NCI-H69 (cell line): ENCODE data around the gene TMOD3.

Experiments
- DNase-seq: peaks from one replicate; lab custom pipeline; 2025; lab: John Stamatoyannopoulos, UW

Gene TMOD3

DNA sequence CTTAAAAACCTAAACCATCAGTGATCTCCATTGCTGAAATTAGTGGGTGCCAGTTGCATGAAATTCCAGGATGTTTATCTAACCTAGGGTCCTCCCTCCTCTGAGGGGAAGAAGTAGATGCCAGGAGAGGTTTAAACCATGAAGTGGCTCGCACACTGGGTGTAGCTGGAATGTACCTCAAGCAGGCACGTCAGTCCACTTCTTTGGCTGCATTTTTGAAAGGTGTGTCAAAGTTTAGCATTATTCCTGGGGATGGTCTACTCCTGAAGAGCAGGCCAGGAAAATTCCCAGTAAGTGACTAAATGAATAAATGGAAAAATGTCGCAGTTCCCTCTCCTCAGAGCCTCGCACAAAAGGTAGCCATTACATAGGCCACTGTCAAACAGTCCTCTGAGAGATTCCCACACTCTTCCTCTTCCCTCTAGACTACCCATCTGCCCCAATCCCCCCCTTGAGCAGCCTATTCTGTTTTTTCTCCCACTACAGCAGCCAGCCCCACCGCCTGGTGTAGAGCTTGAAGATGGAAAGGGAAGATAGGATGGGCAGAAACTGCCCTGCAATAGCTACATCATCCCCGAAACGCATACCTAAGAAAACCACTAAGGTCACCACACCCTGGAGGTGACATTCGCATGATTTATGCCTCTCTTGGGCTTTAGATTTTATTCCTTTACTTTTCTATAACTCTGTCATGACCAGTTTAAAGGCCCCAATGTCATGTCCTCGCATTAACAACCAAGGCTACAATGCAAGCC is 655 bp upstream of the TMOD3 start:
- no peak for DNase-seq

DNA sequence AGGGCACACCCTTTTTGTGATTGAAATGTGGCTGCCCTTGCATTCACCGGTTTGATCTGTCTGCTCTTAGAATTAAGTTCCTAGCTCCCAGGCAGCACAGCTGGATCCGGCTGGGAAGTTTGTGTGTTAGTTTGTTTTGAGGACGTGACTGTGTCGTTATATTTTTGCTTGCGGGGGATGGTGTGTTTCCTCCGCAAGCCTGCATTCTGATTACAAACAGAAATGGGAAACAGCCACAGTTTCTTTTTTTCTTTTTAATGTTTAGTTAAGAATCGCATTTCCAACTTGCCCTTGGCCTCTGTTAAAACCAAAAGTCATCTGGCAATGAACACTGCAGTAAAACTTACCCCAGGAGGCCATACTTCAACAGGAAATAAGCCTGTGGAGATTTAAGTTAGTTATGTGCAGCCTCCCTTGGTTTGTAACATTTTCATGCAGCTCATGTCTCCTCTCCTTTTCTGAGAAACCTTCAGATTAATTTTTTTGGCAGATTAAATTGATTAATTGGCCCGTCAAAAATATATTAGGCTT is 888 bp downstream of the TMOD3 start:
- DNase-seq = peak; percentile 65

DNA sequence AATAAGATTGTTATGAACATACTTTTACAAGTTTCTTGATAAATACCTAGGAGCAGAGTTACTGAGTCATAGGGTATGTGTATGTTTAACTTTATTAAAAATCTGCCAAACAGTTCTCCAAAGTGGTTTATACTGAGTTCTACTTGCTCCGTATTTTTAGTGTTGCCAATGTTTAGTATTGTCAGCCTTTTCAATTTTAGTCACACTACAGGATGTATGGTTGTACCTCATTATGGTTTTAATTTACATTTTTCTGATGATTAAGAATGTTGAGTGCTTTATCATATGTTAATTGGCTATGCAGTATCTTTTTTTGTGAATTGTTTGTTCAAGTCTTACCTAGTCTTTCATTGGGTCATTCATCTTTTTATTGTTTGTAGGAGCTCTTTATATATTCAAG is 4.3 kb downstream of the TMOD3 start:
- DNase-seq = no peak

DNA sequence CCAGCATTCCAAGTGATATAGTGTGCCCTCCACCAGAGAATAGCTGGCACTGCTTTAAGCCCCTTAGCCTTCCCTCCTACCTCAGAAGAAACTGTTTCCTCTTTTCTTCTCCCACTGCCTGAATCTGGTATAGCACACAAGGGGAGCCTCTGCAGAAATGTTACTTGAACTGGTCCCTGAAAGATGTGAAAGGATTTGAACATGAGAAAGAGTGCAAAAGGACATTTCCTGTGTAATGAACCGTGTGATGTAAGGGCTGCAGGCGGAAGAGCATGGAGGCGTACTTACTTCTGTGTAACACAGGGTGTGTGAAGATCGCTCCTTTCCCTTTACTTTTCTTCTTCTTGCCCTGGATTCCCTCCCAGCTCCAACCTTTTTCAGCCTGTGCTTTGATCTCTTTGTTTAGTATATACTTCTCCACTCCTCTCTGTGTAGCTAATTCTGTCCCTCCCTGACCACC is 8.4 kb downstream of the TMOD3 start:
- DNase-seq = peak; percentile 72

DNA sequence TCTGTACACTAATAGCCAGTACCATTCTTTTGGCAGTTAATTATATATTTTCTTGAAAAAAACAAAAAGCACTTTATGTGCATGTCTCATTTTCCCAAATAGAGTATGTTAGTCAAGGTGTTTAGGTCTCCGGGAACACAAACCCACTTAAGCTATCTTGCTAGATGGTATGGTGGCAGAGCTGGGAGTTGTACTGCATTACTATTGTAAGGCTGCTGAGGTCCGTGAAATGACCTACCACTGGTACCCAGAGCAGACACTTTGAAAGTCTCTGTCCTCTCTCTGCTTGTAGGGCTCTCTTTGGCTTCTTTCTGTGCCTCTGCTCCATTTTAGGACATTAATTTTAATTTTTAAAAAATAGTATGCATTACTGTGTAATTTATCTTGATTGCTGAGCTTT is 8.8 kb downstream of the TMOD3 start:
- peak; percentile 72 for DNase-seq

DNA sequence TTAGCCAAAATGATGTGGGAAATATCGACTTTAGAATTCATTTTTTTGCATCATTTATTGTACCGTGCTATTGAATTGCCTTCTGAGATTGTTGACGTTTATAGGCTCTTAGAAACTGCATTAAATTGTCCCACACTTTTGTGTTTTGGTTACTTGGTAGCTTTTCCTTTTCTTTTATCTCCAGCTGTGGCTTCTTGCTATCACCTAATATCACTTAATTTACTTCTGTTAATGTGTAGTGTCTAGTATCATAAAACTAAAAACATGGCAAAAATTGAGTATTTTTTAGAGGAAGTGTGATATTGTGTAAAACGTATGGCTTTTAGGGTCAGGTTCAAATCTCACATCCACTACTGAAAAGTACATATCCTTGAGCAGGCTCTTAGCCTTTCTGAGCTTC is 11.2 kb downstream of the TMOD3 start:
- no peak for DNase-seq

DNA sequence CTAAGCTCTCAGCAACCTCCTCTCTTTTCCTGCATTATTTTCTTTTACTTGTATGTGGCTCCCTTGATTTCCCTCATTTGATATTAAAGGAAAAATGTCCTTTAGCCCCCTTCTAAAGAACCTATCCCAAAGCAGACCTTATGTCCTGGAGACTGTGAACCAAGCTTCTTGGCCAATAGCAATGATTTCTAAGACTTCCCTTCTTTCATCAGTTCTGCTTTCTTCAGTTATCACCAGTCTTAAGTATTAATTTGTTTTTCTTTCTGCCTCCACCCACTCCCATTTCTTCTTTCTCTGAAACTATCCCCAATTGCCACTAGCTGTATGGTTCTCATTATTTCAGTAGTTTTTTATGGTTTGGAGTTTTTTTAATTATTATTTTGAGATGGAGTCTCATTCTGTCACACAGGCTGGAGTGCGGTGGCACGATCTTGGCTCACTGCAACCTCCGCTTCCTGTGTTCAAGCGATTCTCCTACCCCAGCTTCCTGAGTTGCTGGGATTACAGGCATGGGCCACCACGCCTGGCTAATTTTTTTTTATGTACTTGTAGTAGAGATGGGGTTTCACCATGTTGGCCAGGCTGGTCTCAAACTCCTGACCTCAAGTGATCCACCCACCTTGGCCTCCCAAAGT is 12.1 kb downstream of the TMOD3 start:
- no peak for DNase-seq

DNA sequence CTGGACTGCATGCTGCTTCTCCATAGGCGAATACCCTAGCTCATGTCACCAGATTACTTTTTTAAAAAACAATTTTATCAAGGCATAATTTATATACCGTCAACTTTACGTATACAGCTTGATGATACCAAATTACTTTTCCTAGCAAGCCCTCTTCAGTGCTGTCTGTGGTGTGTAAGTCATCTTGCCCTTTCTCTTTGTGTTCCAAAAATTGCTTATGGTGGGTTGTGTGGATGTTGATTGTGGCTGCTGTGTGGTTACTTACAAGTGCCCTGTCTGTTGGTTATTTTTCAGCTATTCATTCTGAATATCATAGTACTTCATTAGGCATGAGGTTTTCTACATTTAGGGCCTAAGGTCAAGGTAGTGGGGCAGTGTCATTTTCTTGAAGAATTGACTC is 12.8 kb downstream of the TMOD3 start:
- no peak for DNase-seq

DNA sequence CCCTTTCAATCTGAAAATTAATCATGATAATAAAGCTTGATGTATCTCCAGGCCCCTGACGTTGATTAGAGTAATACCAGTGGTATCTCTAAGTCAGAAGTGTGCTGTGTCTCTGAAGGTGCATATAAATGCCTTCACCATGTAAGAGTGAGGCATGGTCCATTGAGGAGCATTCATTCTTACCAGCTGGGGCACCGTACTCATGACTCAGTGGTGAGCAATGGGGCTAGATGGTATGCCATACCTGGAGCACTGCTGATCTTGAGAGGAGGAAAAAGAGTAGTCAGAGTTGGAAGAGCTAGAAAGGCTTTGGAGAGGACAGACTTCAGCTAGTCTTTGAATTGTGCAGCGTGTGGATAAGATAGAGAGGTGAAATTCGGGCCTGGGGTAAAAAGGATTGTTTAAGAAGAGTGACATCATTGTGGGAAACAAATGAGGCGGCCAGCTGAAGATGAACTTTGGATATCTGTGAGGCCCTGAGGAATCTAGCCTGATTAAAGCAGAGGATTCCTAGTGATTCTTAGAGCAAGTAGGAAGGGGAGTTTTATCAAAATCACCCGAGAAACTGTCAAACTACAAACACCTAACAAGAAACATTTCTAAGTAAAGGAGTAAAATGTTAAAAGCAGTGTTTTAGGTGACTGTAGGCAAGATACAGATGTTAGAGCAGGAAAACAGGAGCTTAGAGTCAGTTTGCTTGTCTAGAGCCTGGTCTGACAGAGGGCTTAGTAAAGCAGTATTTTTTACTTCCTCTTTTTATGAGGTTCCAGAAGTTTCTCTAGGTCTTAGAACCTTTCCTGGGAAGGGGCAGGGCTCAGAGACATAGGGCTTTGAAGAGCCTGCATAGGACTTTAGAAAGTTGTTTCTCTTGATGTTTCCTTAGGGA is 13.6 kb downstream of the TMOD3 start:
- DNase-seq = no peak

DNA sequence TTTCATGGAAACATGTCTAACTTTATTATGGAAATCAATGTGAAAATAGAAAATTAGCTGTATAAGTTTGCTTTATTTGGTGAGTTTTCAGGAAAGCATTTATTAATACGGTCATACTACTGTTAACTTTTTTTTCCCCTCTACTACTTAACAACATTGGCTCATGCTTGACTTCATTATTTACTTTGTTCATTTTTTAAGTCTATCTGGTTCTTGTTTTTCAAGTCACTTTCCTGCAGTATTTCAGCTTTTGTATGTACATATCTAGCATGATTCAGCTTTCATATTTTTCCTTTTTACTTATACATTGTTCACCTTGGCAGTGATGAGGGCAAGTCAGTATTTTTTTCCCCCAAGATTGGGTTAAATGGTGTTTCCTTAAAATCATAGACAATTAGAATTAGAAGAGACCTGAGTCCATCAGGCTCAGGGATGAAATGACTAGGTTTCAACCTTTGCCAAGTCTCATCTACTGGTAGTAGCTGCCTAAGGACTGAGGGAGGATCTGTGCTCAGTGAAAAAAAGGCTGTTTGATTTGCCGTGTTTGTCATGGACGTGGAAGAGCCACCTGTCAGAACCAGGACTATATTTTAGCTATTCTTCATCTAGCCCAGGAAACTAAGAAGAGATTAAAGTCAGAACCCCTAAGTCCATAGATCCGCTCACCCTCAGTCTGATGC is 15.4 kb downstream of the TMOD3 start:
- DNase-seq = peak; percentile 50

DNA sequence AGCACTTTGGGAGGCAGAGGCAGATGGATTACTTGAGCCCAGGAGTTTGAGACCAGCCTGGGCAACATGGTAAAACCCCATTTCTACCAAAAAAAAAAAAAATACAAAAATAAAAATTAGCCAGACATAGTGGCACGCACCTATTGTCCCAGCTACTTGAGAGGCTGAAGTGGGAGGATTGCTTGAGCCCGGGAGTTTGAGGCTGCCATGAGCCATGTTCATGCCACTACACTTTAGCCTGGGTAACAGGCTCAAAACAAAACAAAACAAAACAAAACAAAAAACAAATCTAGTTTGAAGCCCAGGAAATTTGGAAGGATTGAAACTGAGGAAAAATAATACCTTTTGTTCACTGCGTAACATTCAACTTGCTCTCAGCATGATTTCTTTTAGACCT is 16.6 kb downstream of the TMOD3 start:
- DNase-seq = no peak

DNA sequence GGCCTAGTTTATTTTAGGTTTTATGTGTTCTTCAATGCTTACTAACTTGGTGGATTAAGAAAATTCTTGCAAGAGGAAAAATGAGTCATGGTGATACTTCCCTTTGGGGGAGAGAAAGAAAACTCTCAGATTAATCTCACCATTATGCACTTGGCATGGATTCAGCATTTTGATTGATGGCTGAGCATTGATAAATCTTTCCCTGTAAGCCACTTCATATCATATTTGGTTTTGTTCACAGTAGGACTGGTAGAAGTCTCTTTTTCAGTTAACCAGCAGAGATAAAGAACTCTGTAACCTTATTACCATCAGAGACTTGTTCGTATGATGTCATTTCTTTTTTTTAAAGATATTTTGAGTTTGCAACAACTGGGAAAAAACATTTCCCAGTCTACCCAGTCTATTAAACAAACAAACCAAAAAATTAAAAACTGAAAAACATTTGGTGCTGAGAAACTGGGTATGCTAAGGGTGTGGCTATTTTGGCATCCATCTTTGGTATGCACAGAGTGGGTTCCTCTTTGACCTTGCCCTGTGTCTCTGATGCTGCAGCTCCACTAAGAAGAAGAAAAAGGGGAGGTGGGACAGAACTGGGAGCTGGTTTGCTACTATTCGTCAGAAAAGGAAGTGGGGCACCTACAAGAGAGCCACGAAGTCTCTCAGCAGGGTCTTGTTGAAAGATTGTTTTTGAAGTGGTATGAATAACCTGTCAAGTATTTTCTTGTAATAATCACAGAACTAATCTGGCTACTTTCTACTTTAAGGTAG is 17.2 kb downstream of the TMOD3 start:
- peak; percentile 46 for DNase-seq

DNA sequence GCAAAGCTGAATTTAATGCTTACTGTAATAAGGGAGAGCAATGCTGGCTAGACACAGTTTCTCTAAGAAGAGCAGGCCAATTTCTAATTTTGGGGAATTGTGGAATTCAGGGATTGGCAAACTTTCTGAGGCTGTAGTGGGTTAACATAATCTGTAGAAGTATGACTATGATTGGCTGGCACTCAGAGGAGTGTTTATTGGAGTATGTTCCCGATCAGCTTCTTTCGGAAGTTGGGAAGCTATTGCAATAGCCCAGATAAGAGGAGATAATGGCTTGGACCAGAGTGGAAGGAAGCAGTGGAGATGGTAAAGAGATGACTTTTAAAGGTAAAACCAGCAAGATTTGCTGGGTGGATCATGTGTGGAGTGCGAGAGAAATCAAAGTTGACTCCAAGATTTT is 19.4 kb downstream of the TMOD3 start:
- DNase-seq = no peak

DNA sequence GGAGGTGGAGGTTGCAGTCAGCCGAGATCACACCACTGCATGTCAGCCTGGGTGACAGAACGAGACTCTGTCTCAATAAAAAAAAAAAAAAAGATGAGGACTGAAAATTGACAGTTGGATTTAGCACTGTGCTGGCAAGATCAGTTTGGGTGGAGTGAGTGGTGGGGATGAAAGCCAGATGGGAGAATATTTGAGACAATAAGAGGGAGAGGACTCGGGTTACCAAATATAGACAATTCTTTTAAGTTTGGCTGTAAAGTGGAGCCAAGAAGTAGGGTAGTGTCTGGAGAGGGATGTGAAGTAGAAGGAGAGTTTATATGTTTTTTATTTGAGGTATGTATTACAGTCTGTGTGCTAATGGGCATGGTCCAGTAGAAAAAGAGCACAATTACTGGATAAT is 20.4 kb downstream of the TMOD3 start:
- peak; percentile 75 for DNase-seq

DNA sequence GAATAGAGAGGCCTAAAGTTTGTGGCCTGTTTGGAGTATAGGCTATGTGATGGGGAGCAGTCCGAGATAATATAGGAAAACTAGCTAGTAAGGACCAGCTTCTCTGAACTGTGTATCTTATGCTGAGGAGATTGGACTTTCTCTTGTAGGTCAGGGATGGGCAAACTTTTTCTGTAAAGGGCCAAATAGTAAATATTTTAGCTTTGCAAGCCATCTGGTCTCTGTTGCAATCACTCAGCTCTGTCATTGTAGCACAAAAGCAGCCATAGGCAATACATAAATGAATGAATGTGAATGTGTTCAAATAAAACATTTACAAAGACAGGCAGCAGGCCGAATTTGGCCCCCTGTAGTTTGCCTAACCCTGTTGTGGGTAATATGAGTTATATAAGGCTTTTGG is 24.5 kb downstream of the TMOD3 start:
- peak; percentile 72 for DNase-seq

DNA sequence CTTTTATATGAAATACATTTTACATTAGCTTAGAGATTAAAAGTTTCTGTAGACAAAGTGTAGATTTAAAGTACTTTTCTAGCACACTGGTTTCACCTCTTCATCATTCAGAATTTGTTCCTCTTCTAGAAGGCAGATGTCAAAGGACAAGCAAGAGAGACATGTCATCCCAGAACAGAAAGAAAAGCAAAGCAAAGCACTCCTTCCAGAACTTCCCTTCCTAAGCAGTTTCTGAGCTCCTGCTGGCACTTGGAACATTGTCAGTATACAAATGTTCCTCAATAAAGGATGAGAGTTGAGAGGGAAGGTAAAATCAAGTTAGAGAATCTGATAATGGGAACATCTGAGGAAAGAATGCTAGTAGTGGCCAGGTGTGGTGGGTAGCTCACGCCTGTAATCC is 26.2 kb downstream of the TMOD3 start:
- no peak for DNase-seq

DNA sequence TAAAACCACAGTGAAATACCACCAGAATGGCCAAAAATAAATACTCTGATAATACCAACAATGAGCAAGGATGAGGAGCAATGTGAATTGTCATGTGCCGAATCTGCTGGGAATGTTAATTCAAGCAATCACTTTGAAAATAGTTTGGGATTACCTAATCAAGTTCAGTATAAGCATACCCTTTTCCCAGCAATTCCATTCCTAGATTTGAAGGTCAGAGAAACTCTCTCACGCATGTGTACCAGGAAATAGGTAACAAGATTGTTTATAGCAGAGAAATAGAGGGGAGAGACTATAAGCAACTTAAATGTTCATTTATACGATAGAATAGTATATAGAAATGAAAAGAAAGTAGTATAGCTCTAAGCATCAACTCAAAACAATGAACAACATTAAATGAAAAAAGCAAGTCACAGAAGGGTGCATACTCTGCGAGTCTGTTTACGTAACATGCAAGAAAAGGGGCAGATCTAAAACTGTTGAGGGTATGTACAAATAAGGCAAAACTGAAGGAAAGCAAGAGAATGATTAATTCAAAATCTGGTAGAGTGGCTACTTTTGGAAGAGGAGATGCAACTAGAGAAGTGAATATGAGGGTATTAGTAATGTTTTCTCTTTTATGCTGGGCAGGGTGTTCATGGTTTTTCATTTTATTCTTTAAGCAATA is 27.4 kb downstream of the TMOD3 start:
- no peak for DNase-seq

DNA sequence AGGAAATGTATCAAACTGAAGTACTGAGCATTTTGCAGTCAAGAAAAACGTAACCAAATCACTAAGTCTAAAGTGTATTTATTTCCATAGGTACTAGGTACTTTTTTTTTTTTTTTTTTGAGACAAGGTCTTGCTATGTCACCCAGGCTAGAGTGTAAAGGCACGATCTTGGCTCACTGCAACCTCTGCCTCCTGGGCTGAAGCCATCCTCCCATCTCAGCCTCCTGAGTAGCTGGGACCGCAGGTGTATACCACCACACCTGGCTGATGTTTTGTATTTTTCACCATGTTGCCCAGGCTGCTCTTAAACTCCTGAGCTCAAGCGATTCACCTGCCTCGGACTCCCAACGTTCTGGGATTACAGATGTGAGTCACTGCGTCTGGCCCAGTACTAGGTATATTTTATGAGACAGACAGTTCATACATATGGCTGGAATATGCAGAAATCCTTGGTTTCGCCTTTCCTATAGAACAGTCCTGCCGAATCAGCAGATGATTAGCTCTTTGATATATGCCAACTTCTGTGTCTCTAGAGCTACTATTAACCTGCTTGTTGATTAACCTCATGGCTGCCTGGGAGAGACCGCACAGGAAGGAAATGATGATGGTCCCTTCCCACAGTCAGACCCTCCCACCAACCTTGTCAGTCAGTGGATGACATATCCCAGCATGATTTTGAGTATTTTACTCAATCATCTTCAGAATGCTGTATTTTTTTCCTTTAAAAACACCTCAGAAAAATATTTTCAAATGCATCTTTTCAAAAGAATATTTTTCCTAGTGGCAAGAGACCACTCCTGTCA is 32.3 kb downstream of the TMOD3 start:
- no peak for DNase-seq

DNA sequence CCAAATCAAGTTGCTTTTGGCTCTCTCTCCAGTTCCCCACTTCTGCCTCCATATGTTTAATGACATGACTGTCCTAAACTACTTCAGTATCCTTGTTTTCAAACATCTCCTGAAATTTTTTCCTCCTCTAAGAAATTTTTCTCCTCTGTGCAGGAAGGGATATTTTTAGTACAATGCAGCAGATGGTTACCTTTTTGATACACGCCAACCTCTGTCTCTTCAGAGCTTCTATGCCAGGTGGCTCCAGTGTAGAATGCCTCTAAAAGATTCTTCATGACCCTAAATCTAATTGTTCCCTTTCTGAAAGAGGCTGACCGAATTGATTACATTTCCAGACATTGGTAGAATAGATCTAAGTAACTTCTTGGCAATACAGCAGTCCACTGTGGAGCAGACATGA is 33.7 kb downstream of the TMOD3 start:
- DNase-seq = no peak
